Measurements from ENCODE around the gene CFAP65.

CFAP65 gene

GRCh38 chr2:219034823-219035222, 6.5 kb downstream of the CFAP65 start:
- Histone ChIP-seq H3K9me3 (ENCODE audit: control insufficient read depth, low read length) (no peaks in the 10 kb centered on the region), H2AFZ (no peak overlapping the region), H3K27me3 (ENCODE audit: control insufficient read depth, insufficient read depth, low read length) (no peaks in the 10 kb centered on the region), H3K4me3 (ENCODE audit: low read depth, low read length) (no peak overlapping the region), H3K9ac (no peak overlapping the region), H3K4me1 (peaks cover 3% of the 10 kb centered on the region), H3K36me3 (ENCODE audit: control insufficient read depth, insufficient read depth, low read length) (no peaks in the 10 kb centered on the region), H3K79me2 (no peaks in the 10 kb centered on the region), H3K4me2 (ENCODE audit: low read length) (no peak overlapping the region), H3K27ac (no peak overlapping the region)
- TF ChIP-seq, protein P1, sequence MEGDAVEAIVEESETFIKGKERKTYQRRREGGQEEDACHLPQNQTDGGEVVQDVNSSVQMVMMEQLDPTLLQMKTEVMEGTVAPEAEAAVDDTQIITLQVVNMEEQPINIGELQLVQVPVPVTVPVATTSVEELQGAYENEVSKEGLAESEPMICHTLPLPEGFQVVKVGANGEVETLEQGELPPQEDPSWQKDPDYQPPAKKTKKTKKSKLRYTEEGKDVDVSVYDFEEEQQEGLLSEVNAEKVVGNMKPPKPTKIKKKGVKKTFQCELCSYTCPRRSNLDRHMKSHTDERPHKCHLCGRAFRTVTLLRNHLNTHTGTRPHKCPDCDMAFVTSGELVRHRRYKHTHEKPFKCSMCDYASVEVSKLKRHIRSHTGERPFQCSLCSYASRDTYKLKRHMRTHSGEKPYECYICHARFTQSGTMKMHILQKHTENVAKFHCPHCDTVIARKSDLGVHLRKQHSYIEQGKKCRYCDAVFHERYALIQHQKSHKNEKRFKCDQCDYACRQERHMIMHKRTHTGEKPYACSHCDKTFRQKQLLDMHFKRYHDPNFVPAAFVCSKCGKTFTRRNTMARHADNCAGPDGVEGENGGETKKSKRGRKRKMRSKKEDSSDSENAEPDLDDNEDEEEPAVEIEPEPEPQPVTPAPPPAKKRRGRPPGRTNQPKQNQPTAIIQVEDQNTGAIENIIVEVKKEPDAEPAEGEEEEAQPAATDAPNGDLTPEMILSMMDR (IDR thresholded peaks at IDR 0.05) = no peak

- H3K4me2 ChIP-seq (ENCODE audit: low read length) = no peak overlapping the region
These were observed 9.1 kb downstream of the CFAP65 start for GRCh38 chr2:219032051-219032745.

GRCh38 chr2:219031005-219031738, 10.1 kb downstream of the CFAP65 start:
- Histone ChIP-seq H3K27ac (no peak overlapping the region), H3K4me2 (ENCODE audit: low read length) (no peak overlapping the region), H3K27me3 (ENCODE audit: control insufficient read depth, insufficient read depth, low read length) (no peaks in the 10 kb centered on the region), H3K9ac (no peak overlapping the region), H2AFZ (no peak overlapping the region), H3K4me3 (ENCODE audit: low read depth, low read length) (no peak overlapping the region), H3K36me3 (ENCODE audit: control insufficient read depth, insufficient read depth, low read length) (no peaks in the 10 kb centered on the region), H3K79me2 (no peaks in the 10 kb centered on the region), H3K4me1 (peaks cover 3% of the 10 kb centered on the region), H3K9me3 (ENCODE audit: control insufficient read depth, low read length) (no peaks in the 10 kb centered on the region)
- TF ChIP-seq, protein P1 (IDR thresholded peaks at IDR 0.05) = no peak

More at GRCh38 chr2:219032051-219032745, 9.1 kb downstream of the CFAP65 start:
- Histone ChIP-seq H3K27ac (no peak overlapping the region), H3K36me3 (ENCODE audit: control insufficient read depth, insufficient read depth, low read length) (no peaks in the 10 kb centered on the region), H3K4me3 (ENCODE audit: low read depth, low read length) (no peak overlapping the region), H2AFZ (no peak overlapping the region), H3K27me3 (ENCODE audit: control insufficient read depth, insufficient read depth, low read length) (no peaks in the 10 kb centered on the region), H3K9ac (no peak overlapping the region), H3K4me1 (peaks cover 3% of the 10 kb centered on the region), H3K9me3 (ENCODE audit: control insufficient read depth, low read length) (no peaks in the 10 kb centered on the region), H3K79me2 (no peaks in the 10 kb centered on the region)
- TF ChIP-seq, protein P1 (IDR thresholded peaks at IDR 0.05) = no peak

GRCh38 chr2:219030177-219030940, 11.0 kb downstream of the CFAP65 start:
- no peak overlapping the region for H3K4me3 ChIP-seq (ENCODE audit: low read depth, low read length)
- H3K27ac ChIP-seq = no peak overlapping the region
- no peaks in the 10 kb centered on the region for H3K36me3 ChIP-seq (ENCODE audit: control insufficient read depth, insufficient read depth, low read length)
- H3K9me3 ChIP-seq (ENCODE audit: control insufficient read depth, low read length) = no peaks in the 10 kb centered on the region
- no peak overlapping the region for H3K4me2 ChIP-seq (ENCODE audit: low read length)
- H3K9ac ChIP-seq = no peak overlapping the region
- TF ChIP-seq, protein P1 (IDR thresholded peaks at IDR 0.05) = no peak
- H2AFZ ChIP-seq = peak overlapping the region; percentile 40
- H3K27me3 ChIP-seq (ENCODE audit: control insufficient read depth, insufficient read depth, low read length) = no peaks in the 10 kb centered on the region
- peaks cover 3% of the 10 kb centered on the region for H3K4me1 ChIP-seq
- no peaks in the 10 kb centered on the region for H3K79me2 ChIP-seq
